HepG2 (cell line): ENCODE measurements around the gene USP10. TPM values are rescaled to one million over a fixed set of nuclear protein-coding genes. Genes with fewer than 3 reads are reported as not detected.

ENCODE experiments used
- ATAC-seq: fragments of 200-7000 bp; cut with Tn5 transposase; 3 replicates; pipeline ENCODE4 v1.9.1; 2020; ENCODE audit warnings: mild to moderate bottlenecking, moderate library complexity
- BruUV-seq: library from RNA; stranded (reverse); fragments of 400-500 nt; replicated peaks from 2 replicates; lab custom pipeline; 2021; lab: Mats Ljungman, UMichigan
- CTCF ChIA-PET: fragments of 300-600 bp; formaldehyde crosslinking; extraction: SDS; loops from one replicate; lab custom pipeline; 2021; ENCODE audit warnings: low total read pairs, inconsistent platforms, low intra/inter-chr PET ratio; lab: Yijun Ruan, JAX
- POLR2A ChIA-PET: fragments of 350-600 bp; sonication (Branson Sonifier 250); formaldehyde crosslinking; loops from one replicate; lab custom pipeline; 2020; ENCODE audit warnings: antibody characterized with exemption, inconsistent platforms; lab: Yijun Ruan, JAX
- DNase-seq: peaks from one replicate; pipeline ENCODE4 v3.0.0-alpha.2; 2015; ENCODE audit warnings: low spot score
- FAIRE-seq: peaks from 3 replicates; lab custom pipeline; 2011; peaks lifted over from hg19 to GRCh38; lab: Jason Lieb, UNC
- H2AFZ ChIP-seq: one replicate; pipeline ENCODE4 v1.6.1; 2011; ENCODE audit warnings: low read length, inconsistent platforms
- H3K27ac ChIP-seq: fragments of 300-600 bp; 3 replicates; pipeline ENCODE4 v1.8.0; 2011; ENCODE audit warnings: mixed run types, mild to moderate bottlenecking, mixed read lengths, low read length, inconsistent platforms; ENCODE audit not compliant: insufficient read depth; ENCODE audit errors: extremely low read length
- H3K27me3 ChIP-seq, 2 experiments: fragments of 200-600 bp in 1 of 2; 2 replicates in 1 of 2; 3 replicates in 1 of 2; pipeline versions ENCODE4 v1.6.0 to v1.8.0; 2011; ENCODE audit warnings: low read length in 2 of 2, mild to moderate bottlenecking in 2 of 2, moderate library complexity in 2 of 2, inconsistent platforms in 1 of 2; ENCODE audit not compliant: insufficient read depth in 2 of 2, control insufficient read depth in 1 of 2
- H3K36me3 ChIP-seq, 2 experiments: fragments of 200-600 bp in 1 of 2; replicated peaks in 1 of 2; 2 replicates in 1 of 2; 3 replicates in 1 of 2; pipeline versions ENCODE4 v1.5.1 to v1.8.0; 2011; ENCODE audit warnings: low read length in 2 of 2, inconsistent platforms in 1 of 2; ENCODE audit not compliant: insufficient read depth in 2 of 2, control insufficient read depth in 1 of 2
- H3K4me1 ChIP-seq: 2 replicates; pipeline ENCODE4 v1.5.1; 2012; ENCODE audit warnings: low read length, inconsistent platforms; ENCODE audit not compliant: insufficient read depth
- H3K4me2 ChIP-seq: 2 replicates; pipeline ENCODE4 v1.6.0; 2011; ENCODE audit warnings: low read depth, low read length, inconsistent platforms
- H3K4me3 ChIP-seq, 3 experiments: fragments of 200-600 bp in 1 of 3; sonication (generic), shearing (Covaris generic) in 1 of 3; replicated peaks in 1 of 3; 2 replicates each; pipeline ENCODE4 v1.5.1; 2011 to 2016; ENCODE audit warnings: low read length in 3 of 3, inconsistent platforms in 2 of 3, low read depth in 2 of 3, mild to moderate bottlenecking in 2 of 3, control low read depth in 1 of 3, mixed read lengths in 1 of 3; ENCODE audit not compliant: insufficient read depth in 1 of 3
- H3K79me2 ChIP-seq: one replicate; pipeline ENCODE4 v1.6.1; 2011; ENCODE audit warnings: low read length, inconsistent platforms; ENCODE audit not compliant: insufficient read depth
- H3K9ac ChIP-seq: 2 replicates; pipeline ENCODE4 v1.6.0; 2011; ENCODE audit warnings: mild to moderate bottlenecking, low read depth, low read length, inconsistent platforms; ENCODE audit not compliant: insufficient read depth
- H3K9me3 ChIP-seq: 2 replicates; pipeline ENCODE4 v1.5.1; 2012; ENCODE audit warnings: mild to moderate bottlenecking, low read length
- H4K20me1 ChIP-seq: 2 replicates; pipeline ENCODE4 v1.6.0; 2011; ENCODE audit warnings: inconsistent platforms, mild to moderate bottlenecking, low read length, moderate library complexity; ENCODE audit not compliant: insufficient read depth
- HCFC1 ChIP-seq: fragments of 150-350 bp; IDR thresholded peaks from 2 replicates; pipeline ENCODE4 v1.6.1; 2014; ENCODE audit warnings: low read depth, low read length
- IRF2 ChIP-seq: IDR thresholded peaks from 2 replicates; pipeline ENCODE4 v1.6.1; 2018; ENCODE audit warnings: missing genetic modification reagents, missing compliant biosample characterization
- ZBTB26 ChIP-seq: IDR thresholded peaks from 2 replicates; pipeline ENCODE4 v1.6.1; 2016; ENCODE audit warnings: missing compliant biosample characterization, missing genetic modification reagents, borderline replicate concordance
- ZFYVE20 ChIP-seq: sonication (generic); formaldehyde crosslinking; IDR thresholded peaks from 2 replicates; pipeline ENCODE4 v1.8.0; 2023; ENCODE audit warnings: low read depth, mild to moderate bottlenecking, moderate library complexity, missing genetic modification reagents, borderline replicate concordance
- ZNF234 ChIP-seq: sonication (generic); formaldehyde crosslinking; conservative IDR thresholded peaks from 2 replicates; pipeline ENCODE4 v1.5.1; 2020; ENCODE audit warnings: mild to moderate bottlenecking, missing genetic modification reagents
- ZNF678 ChIP-seq: sonication (generic); formaldehyde crosslinking; IDR thresholded peaks from 2 replicates; pipeline ENCODE4 v1.4.0; 2020; ENCODE audit warnings: mild to moderate bottlenecking, missing genetic modification reagents
- WGBS: methylation state at CpG from one replicate; pipeline ENCODE4 v1.1.6; 2017; ENCODE audit warnings: low lambda C conversion rate; 5-methylcytosine and 5-hydroxymethylcytosine counted together
- in situ Hi-C: cut with HindIII; loops from 2 replicates; pipeline ENCODE4 v1.10.0; 2017; ENCODE audit warnings: low pct_unique_long_range_greater_than_20kb; ENCODE audit not compliant: extremely low pct_ligation_motif_present
- intact Hi-C: fragments of 100-400 bp; cut with micrococcal nuclease; formaldehyde crosslinking; loops from one replicate; pipeline ENCODE4 v1.10.0; 2022; ENCODE audit not compliant: unreplicated experiment
- polyA plus RNA-seq, 8 experiments: library from polyadenylated mRNA; depleted of rRNA in 3 of 8; stranded (reverse) in 7 of 8; unstranded in 1 of 8; fragments of >200 nt; fragmentation: Illumina TruSeq in 4 of 8; extraction: Trizol in 4 of 8; gene quantifications; 2 replicates each; pipeline versions ENCODE4 v1.2.1 to v1.2.3, GENCODE V29; 2011 to 2016; ENCODE audit warnings: low read depth in 4 of 8, missing spikeins in 1 of 8, mixed read lengths in 1 of 8; ENCODE audit not compliant: insufficient read depth in 1 of 8
- total RNA-seq, 5 experiments: library from RNA; depleted of rRNA; stranded (reverse); fragments of >200 nt; fragmentation: Illumina TruSeq; extraction: Trizol; gene quantifications; 2 replicates each; pipeline ENCODE4 v1.2.3, GENCODE V29; 2016; ENCODE audit warnings: low read depth in 1 of 5
- TF ChIP-seq, protein P1 (sequence below): sonication (generic); formaldehyde crosslinking; IDR thresholded peaks from 2 replicates; pipeline ENCODE4 v1.4.0; 2020; ENCODE audit warnings: missing genetic modification reagents

Gene USP10
- total and polyA plus RNA-seq, 2 of the 13 experiments (the other 11 are each of a cell fraction or from before 2014, with no cell fraction given) = 79.1 to 122 TPM

DNA sequence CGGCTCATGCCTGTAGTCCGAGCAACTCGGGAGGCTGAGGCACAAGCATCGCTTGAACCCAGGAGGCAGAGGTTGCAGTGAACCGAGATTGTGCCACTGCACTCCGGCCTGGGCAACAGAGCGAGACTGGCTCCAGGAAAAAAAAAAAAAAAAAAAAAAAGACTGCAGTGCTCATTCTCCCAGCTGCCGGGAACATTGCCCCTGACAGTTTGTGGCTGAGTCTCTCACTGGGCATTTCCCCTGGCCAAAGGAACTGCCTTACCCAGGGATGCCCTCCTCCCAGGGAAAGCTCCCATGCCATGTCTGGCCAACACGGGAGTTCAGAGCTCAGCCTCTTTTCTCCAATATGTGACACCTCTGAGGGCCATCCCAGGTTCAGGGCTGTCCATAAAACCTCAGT lies 21.3 kb upstream of the USP10 start:
- CTCF ChIA-PET = no interaction called here
- no peaks in the 10 kb centered on the region for H3K79me2 ChIP-seq
- POLR2A ChIA-PET = no interaction called here
- H4K20me1 ChIP-seq = no peaks in the 10 kb centered on the region
- peaks cover 22% of the 10 kb centered on the region for H3K4me1 ChIP-seq
- no peaks in the 10 kb centered on the region for H3K36me3 ChIP-seq
- ATAC-seq (no peak), DNase-seq (no peak), FAIRE-seq (no peak)
- no peak overlapping the region for H3K4me3 ChIP-seq
- no peak overlapping the region for H3K4me2 ChIP-seq
- in situ Hi-C loops = no loop called here
- peaks cover 0 to 35% of the 10 kb centered on the region in 2 experiments; a peak in 3 of 5 replicates for H3K27me3 ChIP-seq
- H3K27ac ChIP-seq = no peak overlapping the region
- WGBS = 74% methylated on average over 9 of the region's 9 CpGs
- TF ChIP-seq IRF2 (CRISPR knock-in tag) (no peak), ZNF678 (CRISPR knock-in tag) (no peak), ZFYVE20 (CRISPR knock-in tag) (no peak), HCFC1 (no peak), ZNF234 (CRISPR knock-in tag) (no peak), ZBTB26 (CRISPR knock-in tag) (no peak)
- TF ChIP-seq, protein P1, sequence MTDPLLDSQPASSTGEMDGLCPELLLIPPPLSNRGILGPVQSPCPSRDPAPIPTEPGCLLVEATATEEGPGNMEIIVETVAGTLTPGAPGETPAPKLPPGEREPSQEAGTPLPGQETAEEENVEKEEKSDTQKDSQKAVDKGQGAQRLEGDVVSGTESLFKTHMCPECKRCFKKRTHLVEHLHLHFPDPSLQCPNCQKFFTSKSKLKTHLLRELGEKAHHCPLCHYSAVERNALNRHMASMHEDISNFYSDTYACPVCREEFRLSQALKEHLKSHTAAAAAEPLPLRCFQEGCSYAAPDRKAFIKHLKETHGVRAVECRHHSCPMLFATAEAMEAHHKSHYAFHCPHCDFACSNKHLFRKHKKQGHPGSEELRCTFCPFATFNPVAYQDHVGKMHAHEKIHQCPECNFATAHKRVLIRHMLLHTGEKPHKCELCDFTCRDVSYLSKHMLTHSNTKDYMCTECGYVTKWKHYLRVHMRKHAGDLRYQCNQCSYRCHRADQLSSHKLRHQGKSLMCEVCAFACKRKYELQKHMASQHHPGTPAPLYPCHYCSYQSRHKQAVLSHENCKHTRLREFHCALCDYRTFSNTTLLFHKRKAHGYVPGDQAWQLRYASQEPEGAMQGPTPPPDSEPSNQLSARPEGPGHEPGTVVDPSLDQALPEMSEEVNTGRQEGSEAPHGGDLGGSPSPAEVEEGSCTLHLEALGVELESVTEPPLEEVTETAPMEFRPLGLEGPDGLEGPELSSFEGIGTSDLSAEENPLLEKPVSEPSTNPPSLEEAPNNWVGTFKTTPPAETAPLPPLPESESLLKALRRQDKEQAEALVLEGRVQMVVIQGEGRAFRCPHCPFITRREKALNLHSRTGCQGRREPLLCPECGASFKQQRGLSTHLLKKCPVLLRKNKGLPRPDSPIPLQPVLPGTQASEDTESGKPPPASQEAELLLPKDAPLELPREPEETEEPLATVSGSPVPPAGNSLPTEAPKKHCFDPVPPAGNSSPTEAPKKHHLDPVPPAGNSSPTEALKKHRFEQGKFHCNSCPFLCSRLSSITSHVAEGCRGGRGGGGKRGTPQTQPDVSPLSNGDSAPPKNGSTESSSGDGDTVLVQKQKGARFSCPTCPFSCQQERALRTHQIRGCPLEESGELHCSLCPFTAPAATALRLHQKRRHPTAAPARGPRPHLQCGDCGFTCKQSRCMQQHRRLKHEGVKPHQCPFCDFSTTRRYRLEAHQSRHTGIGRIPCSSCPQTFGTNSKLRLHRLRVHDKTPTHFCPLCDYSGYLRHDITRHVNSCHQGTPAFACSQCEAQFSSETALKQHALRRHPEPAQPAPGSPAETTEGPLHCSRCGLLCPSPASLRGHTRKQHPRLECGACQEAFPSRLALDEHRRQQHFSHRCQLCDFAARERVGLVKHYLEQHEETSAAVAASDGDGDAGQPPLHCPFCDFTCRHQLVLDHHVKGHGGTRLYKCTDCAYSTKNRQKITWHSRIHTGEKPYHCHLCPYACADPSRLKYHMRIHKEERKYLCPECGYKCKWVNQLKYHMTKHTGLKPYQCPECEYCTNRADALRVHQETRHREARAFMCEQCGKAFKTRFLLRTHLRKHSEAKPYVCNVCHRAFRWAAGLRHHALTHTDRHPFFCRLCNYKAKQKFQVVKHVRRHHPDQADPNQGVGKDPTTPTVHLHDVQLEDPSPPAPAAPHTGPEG (CRISPR knock-in tag) = no peak
- no peak overlapping the region for H2AFZ ChIP-seq
- no TSS peak for BruUV-seq
- H3K9me3 ChIP-seq = no peaks in the 10 kb centered on the region
- intact Hi-C loops = no loop called here
- H3K9ac ChIP-seq = no peak overlapping the region
